Endothelial cell of umbilical vein (primary cell): Measurements from ENCODE around the gene CERK.

ENCODE experiments used
- EZH2 ChIP-seq: IDR thresholded peaks from 2 replicates; pipeline ENCODE4 v1.6.1; 2012; ENCODE audit warnings: borderline replicate concordance, low read depth, mild to moderate bottlenecking, moderate library complexity, low read length, inconsistent platforms; ENCODE audit not compliant: severe bottlenecking
- MYC ChIP-seq: IDR thresholded peaks from one replicate; pipeline ENCODE4 v1.6.1; 2011; ENCODE audit warnings: mild to moderate bottlenecking, low read depth, low read length
- POLR2A ChIP-seq: IDR thresholded peaks from 2 replicates; pipeline ENCODE4 v1.6.1; 2012; ENCODE audit warnings: low read depth, mild to moderate bottlenecking, control low read depth, low read length
- POLR2AphosphoS5 ChIP-seq: IDR thresholded peaks from 2 replicates; pipeline ENCODE4 v1.6.1; 2012; ENCODE audit warnings: low read depth, mild to moderate bottlenecking, control low read depth, low read length, moderate library complexity; ENCODE audit not compliant: insufficient read depth
- TF ChIP-seq, protein P1 (sequence below), 2 donors: IDR thresholded peaks; 1 replicate in 1 of 2; 2 replicates in 1 of 2; pipeline ENCODE4 v1.5.1; 2011; ENCODE audit warnings: low read length in 2 of 2, mild to moderate bottlenecking in 2 of 2, moderate library complexity in 2 of 2, control low read depth in 1 of 2, inconsistent platforms in 1 of 2, low read depth in 1 of 2; ENCODE audit not compliant: insufficient read depth in 1 of 2; ENCODE audit errors: extremely low read depth in 1 of 2
- TF ChIP-seq, protein P2 (sequence below): IDR thresholded peaks from 2 replicates; pipeline ENCODE4 v1.6.1; 2011; ENCODE audit not compliant: insufficient read depth, insufficient read length

DNA sequence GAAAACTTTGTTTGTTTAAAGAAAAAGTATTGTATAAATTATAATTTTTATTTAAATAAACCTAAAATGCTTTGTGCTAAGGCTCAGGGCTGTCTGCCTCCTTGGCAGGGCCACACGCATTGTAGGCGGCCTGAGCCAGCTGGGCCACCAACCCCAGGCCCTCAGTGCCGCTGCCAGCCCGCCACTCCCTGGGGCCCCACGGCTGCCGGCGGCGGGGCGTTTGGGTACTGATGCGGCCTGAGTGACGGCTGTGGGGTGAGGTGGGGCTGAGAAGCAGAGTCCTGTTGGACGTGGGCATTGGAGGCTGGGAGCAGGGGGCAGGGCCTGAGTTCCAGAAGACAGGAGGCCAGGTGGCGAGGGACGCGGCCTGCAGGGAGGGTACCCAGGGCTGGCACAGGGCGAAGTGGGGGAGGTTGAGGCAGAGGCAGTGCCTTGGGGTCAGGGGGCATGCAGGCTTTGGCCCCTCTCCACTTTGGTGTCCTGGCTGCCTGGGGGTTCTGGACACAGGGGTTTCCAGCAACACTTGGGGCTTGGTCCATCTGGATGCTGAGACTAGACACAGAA lies 58.3 kb downstream of the CERK start:
- TF ChIP-seq, protein P1, sequence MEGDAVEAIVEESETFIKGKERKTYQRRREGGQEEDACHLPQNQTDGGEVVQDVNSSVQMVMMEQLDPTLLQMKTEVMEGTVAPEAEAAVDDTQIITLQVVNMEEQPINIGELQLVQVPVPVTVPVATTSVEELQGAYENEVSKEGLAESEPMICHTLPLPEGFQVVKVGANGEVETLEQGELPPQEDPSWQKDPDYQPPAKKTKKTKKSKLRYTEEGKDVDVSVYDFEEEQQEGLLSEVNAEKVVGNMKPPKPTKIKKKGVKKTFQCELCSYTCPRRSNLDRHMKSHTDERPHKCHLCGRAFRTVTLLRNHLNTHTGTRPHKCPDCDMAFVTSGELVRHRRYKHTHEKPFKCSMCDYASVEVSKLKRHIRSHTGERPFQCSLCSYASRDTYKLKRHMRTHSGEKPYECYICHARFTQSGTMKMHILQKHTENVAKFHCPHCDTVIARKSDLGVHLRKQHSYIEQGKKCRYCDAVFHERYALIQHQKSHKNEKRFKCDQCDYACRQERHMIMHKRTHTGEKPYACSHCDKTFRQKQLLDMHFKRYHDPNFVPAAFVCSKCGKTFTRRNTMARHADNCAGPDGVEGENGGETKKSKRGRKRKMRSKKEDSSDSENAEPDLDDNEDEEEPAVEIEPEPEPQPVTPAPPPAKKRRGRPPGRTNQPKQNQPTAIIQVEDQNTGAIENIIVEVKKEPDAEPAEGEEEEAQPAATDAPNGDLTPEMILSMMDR (IDR thresholded peaks at IDR 0.05; ENCODE audit: extremely low read depth in 1 of 2, insufficient read depth in 1 of 2, low read depth in 1 of 2, low read length in 2 of 2) = no peak
- TF ChIP-seq MYC = no peak
- TF ChIP-seq, protein P2, sequence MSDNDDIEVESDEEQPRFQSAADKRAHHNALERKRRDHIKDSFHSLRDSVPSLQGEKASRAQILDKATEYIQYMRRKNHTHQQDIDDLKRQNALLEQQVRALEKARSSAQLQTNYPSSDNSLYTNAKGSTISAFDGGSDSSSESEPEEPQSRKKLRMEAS = no peak
- TF ChIP-seq POLR2AphosphoS5 = no peak
- TF ChIP-seq EZH2 = no peak
- no peak for TF ChIP-seq POLR2A
